Stimulated activated CD8-positive, alpha-beta memory T cell treated with anti-CD3 and anti-CD28 coated beads, Interleukin-7, amount 100 ng/mL, for 4 hours (primary cell): ENCODE measurements around the gene ECPAS.
"Not testable (repeated sequence)": the region's sequence is repeated elsewhere in the genome, so short reads cannot be mapped to it uniquely, and the experiment has no call there.

ENCODE experiments used
- DNase-seq, 2 donors: peaks; one replicate each; pipeline ENCODE4 v3.0.0-alpha.2; 2020; ENCODE audit warnings: low read depth in 2 of 2

The ECPAS gene

DNA sequence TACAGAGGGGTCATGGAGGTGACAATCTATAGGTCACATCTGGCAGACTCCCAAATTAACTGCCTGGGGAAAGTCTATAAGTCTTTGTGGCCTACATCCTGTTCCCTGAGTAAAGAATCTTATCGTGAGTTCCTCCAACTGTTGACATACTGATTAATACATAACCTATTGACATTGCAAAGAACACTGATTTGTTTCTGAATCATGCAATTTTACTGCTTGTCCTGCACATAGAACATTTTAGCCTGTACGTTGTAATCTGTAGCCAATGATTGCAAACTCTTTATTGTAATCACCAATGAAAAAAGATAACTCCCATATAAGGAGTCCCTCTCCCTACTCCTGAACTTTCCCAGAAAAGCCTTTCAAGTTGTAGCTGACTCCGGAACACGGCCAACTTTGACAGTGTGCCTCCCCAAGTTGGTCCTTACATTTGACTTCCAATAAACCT is 135.3 kb downstream of the ECPAS start:
- DNase-seq: no peak

- not testable (repeated sequence) for DNase-seq
Measured at GRCh38 chr9:111334318-111334863, 149.8 kb downstream of the ECPAS start.

DNA sequence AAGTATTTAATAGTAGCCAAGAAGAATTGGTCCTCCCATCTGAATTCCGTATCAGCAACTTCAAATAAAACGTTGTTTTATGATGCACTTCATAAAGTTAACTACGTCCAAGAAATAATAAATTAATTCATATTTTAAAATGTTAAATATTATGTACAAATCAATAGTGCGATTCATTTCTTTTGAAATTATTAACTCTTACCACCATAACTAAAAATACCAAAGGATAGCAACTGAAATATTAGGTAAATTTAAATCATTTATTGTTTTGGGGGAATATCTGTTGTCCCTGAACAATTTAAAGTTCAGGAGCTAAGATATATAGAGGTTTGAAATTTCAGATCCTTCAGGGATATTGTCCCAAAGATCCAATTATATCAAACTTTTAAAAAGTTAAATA is 154.1 kb downstream of the ECPAS start, which contains the start of gene OR2K2:
Gene OR2K2, minus strand, starts transcription at position 101 of the 400 bp plus-strand sequence. CDS start 1,791 bp downstream, outside the sequence.
- no peak for DNase-seq

GRCh38 chr9:111320631-111321030 is 163.6 kb downstream of the ECPAS start:
- no peak for DNase-seq

DNA sequence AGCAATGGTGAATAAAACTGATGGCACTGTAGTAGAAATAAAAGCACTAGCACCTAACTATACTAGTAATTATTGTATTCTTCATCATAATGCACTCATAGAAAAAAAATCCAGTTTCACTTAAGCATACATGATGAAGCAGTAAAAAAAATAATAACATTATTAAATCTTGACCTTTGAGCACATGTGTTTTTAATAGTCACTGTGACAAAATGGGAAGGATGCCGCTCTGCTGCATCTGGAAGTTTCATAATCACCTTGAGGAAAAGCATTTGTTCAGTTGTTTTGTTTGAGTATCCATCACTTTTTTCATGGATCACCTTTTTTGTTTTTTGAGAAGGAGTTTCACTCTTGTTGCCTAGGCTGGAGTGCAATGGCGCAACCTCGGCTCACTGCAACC is 167.4 kb downstream of the ECPAS start:
- no peak for DNase-seq
